ENCODE results near the gene STH.

STH gene

DNA sequence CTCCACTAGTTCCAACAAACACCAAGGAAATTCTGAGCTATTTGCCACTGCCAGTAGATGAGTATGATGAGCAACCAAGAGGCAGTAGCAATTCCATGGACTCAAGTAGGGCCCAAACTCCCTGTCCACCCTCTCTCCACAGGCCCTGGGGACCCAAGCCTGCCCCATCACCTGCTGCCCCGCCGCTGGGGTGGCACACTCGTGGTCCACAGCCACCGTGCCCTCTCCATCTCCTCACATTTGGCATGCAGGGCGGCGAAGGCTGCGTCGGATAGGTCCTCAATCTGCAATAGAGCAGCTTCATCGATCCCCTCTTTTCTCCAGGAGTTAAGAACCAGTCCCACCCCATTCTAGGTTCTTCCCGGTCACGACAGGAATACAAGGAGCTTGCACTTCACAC is 33.9 kb downstream of the STH start (continued):
- TF ChIP-seq, protein P1, sequence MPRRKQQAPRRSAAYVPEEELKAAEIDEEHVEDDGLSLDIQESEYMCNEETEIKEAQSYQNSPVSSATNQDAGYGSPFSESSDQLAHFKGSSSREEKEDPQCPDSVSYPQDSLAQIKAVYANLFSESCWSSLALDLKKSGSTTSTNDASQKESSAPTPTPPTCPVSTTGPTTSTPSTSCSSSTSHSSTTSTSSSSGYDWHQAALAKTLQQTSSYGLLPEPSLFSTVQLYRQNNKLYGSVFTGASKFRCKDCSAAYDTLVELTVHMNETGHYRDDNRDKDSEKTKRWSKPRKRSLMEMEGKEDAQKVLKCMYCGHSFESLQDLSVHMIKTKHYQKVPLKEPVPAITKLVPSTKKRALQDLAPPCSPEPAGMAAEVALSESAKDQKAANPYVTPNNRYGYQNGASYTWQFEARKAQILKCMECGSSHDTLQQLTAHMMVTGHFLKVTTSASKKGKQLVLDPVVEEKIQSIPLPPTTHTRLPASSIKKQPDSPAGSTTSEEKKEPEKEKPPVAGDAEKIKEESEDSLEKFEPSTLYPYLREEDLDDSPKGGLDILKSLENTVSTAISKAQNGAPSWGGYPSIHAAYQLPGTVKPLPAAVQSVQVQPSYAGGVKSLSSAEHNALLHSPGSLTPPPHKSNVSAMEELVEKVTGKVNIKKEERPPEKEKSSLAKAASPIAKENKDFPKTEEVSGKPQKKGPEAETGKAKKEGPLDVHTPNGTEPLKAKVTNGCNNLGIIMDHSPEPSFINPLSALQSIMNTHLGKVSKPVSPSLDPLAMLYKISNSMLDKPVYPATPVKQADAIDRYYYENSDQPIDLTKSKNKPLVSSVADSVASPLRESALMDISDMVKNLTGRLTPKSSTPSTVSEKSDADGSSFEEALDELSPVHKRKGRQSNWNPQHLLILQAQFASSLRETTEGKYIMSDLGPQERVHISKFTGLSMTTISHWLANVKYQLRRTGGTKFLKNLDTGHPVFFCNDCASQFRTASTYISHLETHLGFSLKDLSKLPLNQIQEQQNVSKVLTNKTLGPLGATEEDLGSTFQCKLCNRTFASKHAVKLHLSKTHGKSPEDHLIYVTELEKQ (tag by site-specific recombination; IDR thresholded peaks at IDR 0.05; ENCODE audit: borderline replicate concordance) = no peak
- TF ChIP-seq, protein P2, sequence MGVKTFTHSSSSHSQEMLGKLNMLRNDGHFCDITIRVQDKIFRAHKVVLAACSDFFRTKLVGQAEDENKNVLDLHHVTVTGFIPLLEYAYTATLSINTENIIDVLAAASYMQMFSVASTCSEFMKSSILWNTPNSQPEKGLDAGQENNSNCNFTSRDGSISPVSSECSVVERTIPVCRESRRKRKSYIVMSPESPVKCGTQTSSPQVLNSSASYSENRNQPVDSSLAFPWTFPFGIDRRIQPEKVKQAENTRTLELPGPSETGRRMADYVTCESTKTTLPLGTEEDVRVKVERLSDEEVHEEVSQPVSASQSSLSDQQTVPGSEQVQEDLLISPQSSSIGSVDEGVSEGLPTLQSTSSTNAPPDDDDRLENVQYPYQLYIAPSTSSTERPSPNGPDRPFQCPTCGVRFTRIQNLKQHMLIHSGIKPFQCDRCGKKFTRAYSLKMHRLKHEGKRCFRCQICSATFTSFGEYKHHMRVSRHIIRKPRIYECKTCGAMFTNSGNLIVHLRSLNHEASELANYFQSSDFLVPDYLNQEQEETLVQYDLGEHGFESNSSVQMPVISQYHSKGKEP (tag by site-specific recombination; IDR thresholded peaks at IDR 0.05) = no peak
- TF ChIP-seq, protein P3, sequence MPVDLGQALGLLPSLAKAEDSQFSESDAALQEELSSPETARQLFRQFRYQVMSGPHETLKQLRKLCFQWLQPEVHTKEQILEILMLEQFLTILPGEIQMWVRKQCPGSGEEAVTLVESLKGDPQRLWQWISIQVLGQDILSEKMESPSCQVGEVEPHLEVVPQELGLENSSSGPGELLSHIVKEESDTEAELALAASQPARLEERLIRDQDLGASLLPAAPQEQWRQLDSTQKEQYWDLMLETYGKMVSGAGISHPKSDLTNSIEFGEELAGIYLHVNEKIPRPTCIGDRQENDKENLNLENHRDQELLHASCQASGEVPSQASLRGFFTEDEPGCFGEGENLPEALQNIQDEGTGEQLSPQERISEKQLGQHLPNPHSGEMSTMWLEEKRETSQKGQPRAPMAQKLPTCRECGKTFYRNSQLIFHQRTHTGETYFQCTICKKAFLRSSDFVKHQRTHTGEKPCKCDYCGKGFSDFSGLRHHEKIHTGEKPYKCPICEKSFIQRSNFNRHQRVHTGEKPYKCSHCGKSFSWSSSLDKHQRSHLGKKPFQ (tag by site-specific recombination; IDR thresholded peaks at IDR 0.05) = no peak
- no peak for TF ChIP-seq SCRT2 (tag by site-specific recombination; IDR thresholded peaks at IDR 0.05)
- TF ChIP-seq ZNF549 (tag by site-specific recombination; IDR thresholded peaks at IDR 0.05) = no peak
- TF ChIP-seq ZNF266 (tag by site-specific recombination; IDR thresholded peaks at IDR 0.05; ENCODE audit: low read depth) = no peak
- no peak for TF ChIP-seq ZNF529 (tag by site-specific recombination; IDR thresholded peaks at IDR 0.05; ENCODE audit: insufficient replicate concordance)
- TF ChIP-seq, protein P4, sequence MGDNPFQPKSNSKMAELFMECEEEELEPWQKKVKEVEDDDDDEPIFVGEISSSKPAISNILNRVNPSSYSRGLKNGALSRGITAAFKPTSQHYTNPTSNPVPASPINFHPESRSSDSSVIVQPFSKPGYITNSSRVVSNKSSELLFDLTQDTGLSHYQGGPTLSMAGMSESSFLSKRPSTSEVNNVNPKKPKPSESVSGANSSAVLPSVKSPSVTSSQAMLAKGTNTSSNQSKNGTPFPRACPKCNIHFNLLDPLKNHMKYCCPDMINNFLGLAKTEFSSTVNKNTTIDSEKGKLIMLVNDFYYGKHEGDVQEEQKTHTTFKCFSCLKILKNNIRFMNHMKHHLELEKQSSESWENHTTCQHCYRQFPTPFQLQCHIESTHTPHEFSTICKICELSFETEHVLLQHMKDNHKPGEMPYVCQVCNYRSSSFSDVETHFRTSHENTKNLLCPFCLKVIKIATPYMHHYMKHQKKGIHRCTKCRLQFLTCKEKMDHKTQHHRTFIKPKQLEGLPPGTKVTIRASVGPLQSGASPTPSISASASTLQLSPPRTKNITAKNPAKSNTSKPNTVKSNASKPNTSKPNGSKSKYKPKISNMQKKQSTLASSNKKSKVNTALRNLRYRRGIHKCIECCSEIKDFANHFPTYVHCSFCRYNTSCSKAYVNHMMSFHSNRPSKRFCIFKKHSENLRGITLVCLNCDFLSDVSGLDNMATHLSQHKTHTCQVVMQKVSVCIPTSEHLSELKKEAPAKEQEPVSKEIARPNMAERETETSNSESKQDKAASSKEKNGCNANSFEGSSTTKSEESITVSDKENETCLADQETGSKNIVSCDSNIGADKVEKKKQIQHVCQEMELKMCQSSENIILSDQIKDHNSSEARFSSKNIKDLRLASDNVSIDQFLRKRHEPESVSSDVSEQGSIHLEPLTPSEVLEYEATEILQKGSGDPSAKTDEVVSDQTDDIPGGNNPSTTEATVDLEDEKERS (tag by site-specific recombination; IDR thresholded peaks at IDR 0.05) = no peak

DNA sequence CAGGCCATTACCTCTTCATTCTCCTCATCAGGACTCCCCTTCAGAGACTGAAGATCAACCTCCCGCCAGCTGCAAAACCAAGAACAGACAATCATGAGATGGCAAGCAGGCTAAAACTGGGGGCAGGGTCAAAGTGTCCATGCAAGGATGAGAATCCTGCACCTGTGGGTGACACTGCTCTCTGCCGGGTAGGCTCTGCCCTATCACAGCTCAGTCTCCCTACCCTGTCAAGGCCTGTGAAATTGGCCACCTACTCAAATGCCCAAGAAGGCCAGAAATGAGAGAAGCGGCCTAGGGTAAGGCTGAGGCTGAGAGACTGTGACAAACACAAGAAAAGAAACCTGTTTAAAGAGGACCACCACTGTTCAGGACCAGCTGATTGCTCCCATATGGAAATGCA is 34.3 kb downstream of the STH start:
- Histone ChIP-seq H3K9me3 (ENCODE audit: control insufficient read depth, insufficient read depth, low read depth, low read length) (no peaks in the 10 kb centered on the region), H3K36me3 (ENCODE audit: control insufficient read depth in 2 of 2, insufficient read depth in 1 of 2, low read length in 2 of 2) (peaks cover 56 to 96% of the 10 kb centered on the region in 2 experiments), H3K27ac (ENCODE audit: extremely low read depth, low read depth, low read length) (no peak overlapping the region), H3K4me3 (ENCODE audit: low read depth, low read length) (no peak overlapping the region), H3K4me1 (ENCODE audit: control insufficient read depth, insufficient read depth, low read length) (no peaks in the 10 kb centered on the region)
- POLR2A ChIA-PET = interaction anchor here (0.8 kb wide), 1 partner anchor 20 kb away, joined by 3 read pairs; no protein-coding TSS in a partner anchor
- CTCF ChIA-PET = interaction anchor here (0.7 to 4.9 kb wide), 3 partner anchors 10 to 179 kb away, joined by 3 to 39 read pairs (median 3); no protein-coding TSS in a partner anchor
- no peak for TF ChIP-seq ZNF10 (tag by site-specific recombination; IDR thresholded peaks at IDR 0.05)
- TF ChIP-seq ZNF629 (tag by site-specific recombination; IDR thresholded peaks at IDR 0.05) = no peak
- TF ChIP-seq, protein P5, sequence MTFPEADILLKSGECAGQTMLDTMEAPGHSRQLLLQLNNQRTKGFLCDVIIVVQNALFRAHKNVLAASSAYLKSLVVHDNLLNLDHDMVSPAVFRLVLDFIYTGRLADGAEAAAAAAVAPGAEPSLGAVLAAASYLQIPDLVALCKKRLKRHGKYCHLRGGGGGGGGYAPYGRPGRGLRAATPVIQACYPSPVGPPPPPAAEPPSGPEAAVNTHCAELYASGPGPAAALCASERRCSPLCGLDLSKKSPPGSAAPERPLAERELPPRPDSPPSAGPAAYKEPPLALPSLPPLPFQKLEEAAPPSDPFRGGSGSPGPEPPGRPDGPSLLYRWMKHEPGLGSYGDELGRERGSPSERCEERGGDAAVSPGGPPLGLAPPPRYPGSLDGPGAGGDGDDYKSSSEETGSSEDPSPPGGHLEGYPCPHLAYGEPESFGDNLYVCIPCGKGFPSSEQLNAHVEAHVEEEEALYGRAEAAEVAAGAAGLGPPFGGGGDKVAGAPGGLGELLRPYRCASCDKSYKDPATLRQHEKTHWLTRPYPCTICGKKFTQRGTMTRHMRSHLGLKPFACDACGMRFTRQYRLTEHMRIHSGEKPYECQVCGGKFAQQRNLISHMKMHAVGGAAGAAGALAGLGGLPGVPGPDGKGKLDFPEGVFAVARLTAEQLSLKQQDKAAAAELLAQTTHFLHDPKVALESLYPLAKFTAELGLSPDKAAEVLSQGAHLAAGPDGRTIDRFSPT (tag by site-specific recombination; IDR thresholded peaks at IDR 0.05) = no peak
- no peak for TF ChIP-seq ZNF366 (tag by site-specific recombination; conservative IDR thresholded peaks at IDR 0.05)
- no peak for TF ChIP-seq ZNF626 (tag by site-specific recombination; IDR thresholded peaks at IDR 0.05)
- TF ChIP-seq ZNF660 (tag by site-specific recombination; IDR thresholded peaks at IDR 0.05) = no peak
- TF ChIP-seq ZNF416 (tag by site-specific recombination; IDR thresholded peaks at IDR 0.05) = no peak
- no peak for TF ChIP-seq TCF7L2 (IDR thresholded peaks at IDR 0.05; ENCODE audit: borderline replicate concordance, low read depth, low read length)
- TF ChIP-seq, protein P6, sequence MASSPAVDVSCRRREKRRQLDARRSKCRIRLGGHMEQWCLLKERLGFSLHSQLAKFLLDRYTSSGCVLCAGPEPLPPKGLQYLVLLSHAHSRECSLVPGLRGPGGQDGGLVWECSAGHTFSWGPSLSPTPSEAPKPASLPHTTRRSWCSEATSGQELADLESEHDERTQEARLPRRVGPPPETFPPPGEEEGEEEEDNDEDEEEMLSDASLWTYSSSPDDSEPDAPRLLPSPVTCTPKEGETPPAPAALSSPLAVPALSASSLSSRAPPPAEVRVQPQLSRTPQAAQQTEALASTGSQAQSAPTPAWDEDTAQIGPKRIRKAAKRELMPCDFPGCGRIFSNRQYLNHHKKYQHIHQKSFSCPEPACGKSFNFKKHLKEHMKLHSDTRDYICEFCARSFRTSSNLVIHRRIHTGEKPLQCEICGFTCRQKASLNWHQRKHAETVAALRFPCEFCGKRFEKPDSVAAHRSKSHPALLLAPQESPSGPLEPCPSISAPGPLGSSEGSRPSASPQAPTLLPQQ (tag by site-specific recombination; IDR thresholded peaks at IDR 0.05) = no peak
- TF ChIP-seq, protein P7, sequence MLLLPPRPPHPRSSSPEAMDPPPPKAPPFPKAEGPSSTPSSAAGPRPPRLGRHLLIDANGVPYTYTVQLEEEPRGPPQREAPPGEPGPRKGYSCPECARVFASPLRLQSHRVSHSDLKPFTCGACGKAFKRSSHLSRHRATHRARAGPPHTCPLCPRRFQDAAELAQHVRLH (tag by site-specific recombination; IDR thresholded peaks at IDR 0.05) = no peak
- no peak for TF ChIP-seq HOXD13 (CRISPR knock-in tag; IDR thresholded peaks at IDR 0.05; ENCODE audit: borderline replicate concordance)
- TF ChIP-seq ZNF510 (tag by site-specific recombination; IDR thresholded peaks at IDR 0.05; ENCODE audit: insufficient replicate concordance) = no peak
- TF ChIP-seq ZNF48 (tag by site-specific recombination; IDR thresholded peaks at IDR 0.05) = no peak
- no peak for TF ChIP-seq ZNF311 (tag by site-specific recombination; IDR thresholded peaks at IDR 0.05; ENCODE audit: borderline replicate concordance)
- no peak for TF ChIP-seq ZNF701 (tag by site-specific recombination; IDR thresholded peaks at IDR 0.05)

Measured in HEK293 (cell line).